H1 (cell line): ENCODE results near the gene RTKN. TPM values are rescaled to one million over a fixed set of nuclear protein-coding genes. Genes with fewer than 3 reads are reported as not detected.
A peak's percentile ranks its signal among the peaks of the same experiment; 100 is the strongest.

Experiments
- BRCA1 ChIP-seq: IDR thresholded peaks from 2 replicates; pipeline ENCODE4 v1.6.1; 2012; ENCODE audit warnings: low read depth, low read length, improper control_type of control experiment
- CHD2 ChIP-seq: IDR thresholded peaks from 2 replicates; pipeline ENCODE4 v1.6.1; 2012; ENCODE audit warnings: low read length, improper control_type of control experiment
- CREB1 ChIP-seq: IDR thresholded peaks from 2 replicates; pipeline ENCODE4 v1.6.1; 2012; ENCODE audit warnings: inconsistent platforms
- CTBP2 ChIP-seq: IDR thresholded peaks from 2 replicates; pipeline ENCODE4 v1.7.0; 2011; ENCODE audit warnings: borderline replicate concordance, mild to moderate bottlenecking, moderate library complexity, mixed read lengths, low read length; ENCODE audit not compliant: insufficient read depth, insufficient read length
- E2F6 ChIP-seq: IDR thresholded peaks from 2 replicates; pipeline ENCODE4 v1.6.1; 2012; ENCODE audit warnings: inconsistent platforms
- HDAC2 ChIP-seq, 2 experiments: fragments of 300-600 bp in 1 of 2; sonication (generic) in 1 of 2; IDR thresholded peaks; 2 replicates each; pipeline ENCODE4 v1.6.1; 2011 to 2012; ENCODE audit warnings: low read depth in 2 of 2, low read length in 2 of 2, mild to moderate bottlenecking in 2 of 2, moderate library complexity in 2 of 2, borderline replicate concordance in 1 of 2, inconsistent platforms in 1 of 2
- JUN ChIP-seq: IDR thresholded peaks from 2 replicates; pipeline ENCODE4 v1.6.1; 2011; ENCODE audit warnings: low read depth, mild to moderate bottlenecking, improper control_type of control experiment, low read length
- MAFK ChIP-seq: IDR thresholded peaks from 2 replicates; pipeline ENCODE4 v1.6.1; 2012; ENCODE audit warnings: low read depth, mild to moderate bottlenecking, improper control_type of control experiment, low read length
- NANOG ChIP-seq: IDR thresholded peaks from 2 replicates; pipeline ENCODE4 v1.6.1; 2011; ENCODE audit warnings: low read length, low read depth, mild to moderate bottlenecking, inconsistent platforms; ENCODE audit not compliant: insufficient read depth, poor library complexity, severe bottlenecking
- NRF1 ChIP-seq: IDR thresholded peaks from 2 replicates; pipeline ENCODE4 v1.6.1; 2011; ENCODE audit warnings: mild to moderate bottlenecking, low read depth, low read length, improper control_type of control experiment
- POLR2AphosphoS5 ChIP-seq: IDR thresholded peaks from 2 replicates; pipeline ENCODE4 v1.6.1; 2011; ENCODE audit warnings: low read depth, low read length
- POU5F1 ChIP-seq: IDR thresholded peaks from 2 replicates; pipeline ENCODE4 v1.6.1; 2011; ENCODE audit warnings: low read depth, mild to moderate bottlenecking, low read length, moderate library complexity
- RNF2 ChIP-seq: fragments of 200-900, 300-1000 bp; sonication (generic); IDR thresholded peaks from 2 replicates; pipeline ENCODE4 v1.7.1; 2016; ENCODE audit warnings: borderline replicate concordance, low read depth, mild to moderate bottlenecking, antibody characterized with exemption, low read length; ENCODE audit not compliant: poor library complexity, severe bottlenecking; ENCODE audit errors: missing control alignments
- SAP30 ChIP-seq: fragments of 300-600 bp; sonication (generic); IDR thresholded peaks from 2 replicates; pipeline ENCODE4 v1.7.1; 2012; ENCODE audit warnings: low read length, moderate library complexity, mild to moderate bottlenecking, inconsistent platforms; ENCODE audit not compliant: insufficient read depth, insufficient replicate concordance
- TBP ChIP-seq: IDR thresholded peaks from 2 replicates; pipeline ENCODE4 v1.6.1; 2011; ENCODE audit warnings: low read depth, low read length, improper control_type of control experiment
- ZNF274 ChIP-seq: IDR thresholded peaks from 2 replicates; pipeline ENCODE4 v1.7.0; 2012; ENCODE audit warnings: low read length, borderline replicate concordance; ENCODE audit errors: extremely low read depth
- polyA plus RNA-seq, 7 experiments: library from polyadenylated mRNA; depleted of rRNA in 3 of 7; stranded (reverse) in 5 of 7; unstranded in 2 of 7; fragments of >200 nt in 5 of 7; fragments of 200-250 nt in 2 of 7; gene quantifications; 1 replicate in 5 of 7; 2 replicates in 1 of 7; 4 replicates in 1 of 7; pipeline versions ENCODE4 v1.2.1 to v1.2.3, GENCODE V29; 2011 to 2013; ENCODE audit warnings: missing spikeins in 2 of 7, mixed read lengths in 2 of 7
- total RNA-seq: library from RNA; stranded (reverse); fragmentation: NEBNext Ultra II Directional; extraction: Animal tissue kit (Norgen Biotek cat#: 25700); gene quantifications from 2 replicates; pipeline ENCODE4 v1.2.1, GENCODE V29; 2021

The RTKN gene
- total and polyA plus RNA-seq, 2 of the 8 experiments (the other 6 are each of a cell fraction or from before 2014, with no cell fraction given): 40.2 to 54.1 TPM

- TF ChIP-seq BRCA1 (no peak), ZNF274 (no peak), TBP (peak; percentile 85), RNF2 (no peak), CTBP2 (no peak), NRF1 (peak; percentile 57), CHD2 (no peak), HDAC2 (IDR thresholded peaks at IDR 0.05; ENCODE audit: borderline replicate concordance in 1 of 2, low read depth in 2 of 2, low read length in 2 of 2) (no peak), SAP30 (no peak), POLR2AphosphoS5 (peak; percentile 73), MAFK (no peak), CREB1 (no peak; the same call in 1 of the 2 replicates), POU5F1 (no peak), E2F6 (no peak), NANOG (no peak), JUN (no peak)
Measured at GRCh38 chr2:74391580-74392448, 49.9 kb downstream of the RTKN start (continued).
